ENCODE data around the gene TMEM8B. TPM values are rescaled to one million over a fixed set of nuclear protein-coding genes. Genes with fewer than 3 reads are reported as not detected.

Gene TMEM8B
- total and polyA plus RNA-seq, 9 of the 15 experiments (the other 6 are each of a cell fraction or from before 2014, with no cell fraction given), result 0.01 to 2.2 (median 1.1) TPM

DNA sequence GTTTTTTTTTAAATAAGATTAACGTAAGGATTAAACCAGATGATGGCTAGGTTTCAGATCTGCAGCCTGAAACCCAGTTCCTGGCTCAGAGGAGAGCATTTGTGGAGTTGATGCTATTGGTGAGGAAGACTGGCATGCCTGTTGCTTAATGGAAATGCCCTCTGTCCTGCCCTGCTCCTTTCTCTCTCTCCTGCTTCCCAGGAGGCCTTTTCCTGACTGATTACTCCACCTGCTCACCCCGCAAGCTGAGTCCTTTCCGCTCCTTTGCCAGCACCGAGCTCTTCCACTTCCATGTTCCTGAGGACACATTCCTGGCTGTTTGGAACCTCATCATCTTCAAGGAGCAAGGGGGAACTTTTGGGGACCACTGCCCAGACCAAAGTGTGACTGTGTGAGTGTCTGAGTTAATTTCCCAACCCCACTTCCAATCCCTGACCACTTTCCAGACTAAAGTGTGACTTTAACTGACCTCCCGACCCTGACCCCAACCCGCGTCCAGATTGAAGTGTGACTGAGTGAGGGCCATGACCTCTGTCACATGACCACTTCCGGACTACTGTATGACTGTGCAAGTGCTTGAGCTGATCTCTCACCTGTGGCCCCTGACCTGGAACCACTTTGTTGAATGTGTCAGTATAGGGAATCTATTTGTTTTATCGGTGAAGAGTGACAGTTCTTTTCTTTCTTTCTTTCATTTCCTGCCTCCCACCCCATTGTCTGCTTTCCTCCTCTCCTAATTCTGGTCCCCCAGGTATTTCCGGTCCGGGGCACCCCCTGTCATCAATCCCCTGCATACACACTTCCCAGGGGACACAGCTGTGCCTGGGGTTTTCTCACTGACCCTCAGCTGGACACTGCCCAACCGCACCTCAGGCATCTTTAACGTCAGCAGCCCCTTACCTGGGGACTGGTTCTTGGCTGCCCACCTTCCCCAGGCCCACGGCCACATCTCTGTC is 5.5 kb downstream of the TMEM8B start (continued):
- TF ChIP-seq, protein P1, sequence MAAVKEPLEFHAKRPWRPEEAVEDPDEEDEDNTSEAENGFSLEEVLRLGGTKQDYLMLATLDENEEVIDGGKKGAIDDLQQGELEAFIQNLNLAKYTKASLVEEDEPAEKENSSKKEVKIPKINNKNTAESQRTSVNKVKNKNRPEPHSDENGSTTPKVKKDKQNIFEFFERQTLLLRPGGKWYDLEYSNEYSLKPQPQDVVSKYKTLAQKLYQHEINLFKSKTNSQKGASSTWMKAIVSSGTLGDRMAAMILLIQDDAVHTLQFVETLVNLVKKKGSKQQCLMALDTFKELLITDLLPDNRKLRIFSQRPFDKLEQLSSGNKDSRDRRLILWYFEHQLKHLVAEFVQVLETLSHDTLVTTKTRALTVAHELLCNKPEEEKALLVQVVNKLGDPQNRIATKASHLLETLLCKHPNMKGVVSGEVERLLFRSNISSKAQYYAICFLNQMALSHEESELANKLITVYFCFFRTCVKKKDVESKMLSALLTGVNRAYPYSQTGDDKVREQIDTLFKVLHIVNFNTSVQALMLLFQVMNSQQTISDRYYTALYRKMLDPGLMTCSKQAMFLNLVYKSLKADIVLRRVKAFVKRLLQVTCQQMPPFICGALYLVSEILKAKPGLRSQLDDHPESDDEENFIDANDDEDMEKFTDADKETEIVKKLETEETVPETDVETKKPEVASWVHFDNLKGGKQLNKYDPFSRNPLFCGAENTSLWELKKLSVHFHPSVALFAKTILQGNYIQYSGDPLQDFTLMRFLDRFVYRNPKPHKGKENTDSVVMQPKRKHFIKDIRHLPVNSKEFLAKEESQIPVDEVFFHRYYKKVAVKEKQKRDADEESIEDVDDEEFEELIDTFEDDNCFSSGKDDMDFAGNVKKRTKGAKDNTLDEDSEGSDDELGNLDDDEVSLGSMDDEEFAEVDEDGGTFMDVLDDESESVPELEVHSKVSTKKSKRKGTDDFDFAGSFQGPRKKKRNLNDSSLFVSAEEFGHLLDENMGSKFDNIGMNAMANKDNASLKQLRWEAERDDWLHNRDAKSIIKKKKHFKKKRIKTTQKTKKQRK (IDR thresholded peaks at IDR 0.05; ENCODE audit: borderline replicate concordance, low read depth, low read length), result no peak
- no peak for TF ChIP-seq TEAD1 (CRISPR knock-in tag; IDR thresholded peaks at IDR 0.05)
- no peak for TF ChIP-seq PURB (CRISPR knock-in tag; IDR thresholded peaks at IDR 0.05; ENCODE audit: low read depth)
- TF ChIP-seq BCL6 (CRISPR knock-in tag; IDR thresholded peaks at IDR 0.05), result no peak
- TF ChIP-seq, protein P2, sequence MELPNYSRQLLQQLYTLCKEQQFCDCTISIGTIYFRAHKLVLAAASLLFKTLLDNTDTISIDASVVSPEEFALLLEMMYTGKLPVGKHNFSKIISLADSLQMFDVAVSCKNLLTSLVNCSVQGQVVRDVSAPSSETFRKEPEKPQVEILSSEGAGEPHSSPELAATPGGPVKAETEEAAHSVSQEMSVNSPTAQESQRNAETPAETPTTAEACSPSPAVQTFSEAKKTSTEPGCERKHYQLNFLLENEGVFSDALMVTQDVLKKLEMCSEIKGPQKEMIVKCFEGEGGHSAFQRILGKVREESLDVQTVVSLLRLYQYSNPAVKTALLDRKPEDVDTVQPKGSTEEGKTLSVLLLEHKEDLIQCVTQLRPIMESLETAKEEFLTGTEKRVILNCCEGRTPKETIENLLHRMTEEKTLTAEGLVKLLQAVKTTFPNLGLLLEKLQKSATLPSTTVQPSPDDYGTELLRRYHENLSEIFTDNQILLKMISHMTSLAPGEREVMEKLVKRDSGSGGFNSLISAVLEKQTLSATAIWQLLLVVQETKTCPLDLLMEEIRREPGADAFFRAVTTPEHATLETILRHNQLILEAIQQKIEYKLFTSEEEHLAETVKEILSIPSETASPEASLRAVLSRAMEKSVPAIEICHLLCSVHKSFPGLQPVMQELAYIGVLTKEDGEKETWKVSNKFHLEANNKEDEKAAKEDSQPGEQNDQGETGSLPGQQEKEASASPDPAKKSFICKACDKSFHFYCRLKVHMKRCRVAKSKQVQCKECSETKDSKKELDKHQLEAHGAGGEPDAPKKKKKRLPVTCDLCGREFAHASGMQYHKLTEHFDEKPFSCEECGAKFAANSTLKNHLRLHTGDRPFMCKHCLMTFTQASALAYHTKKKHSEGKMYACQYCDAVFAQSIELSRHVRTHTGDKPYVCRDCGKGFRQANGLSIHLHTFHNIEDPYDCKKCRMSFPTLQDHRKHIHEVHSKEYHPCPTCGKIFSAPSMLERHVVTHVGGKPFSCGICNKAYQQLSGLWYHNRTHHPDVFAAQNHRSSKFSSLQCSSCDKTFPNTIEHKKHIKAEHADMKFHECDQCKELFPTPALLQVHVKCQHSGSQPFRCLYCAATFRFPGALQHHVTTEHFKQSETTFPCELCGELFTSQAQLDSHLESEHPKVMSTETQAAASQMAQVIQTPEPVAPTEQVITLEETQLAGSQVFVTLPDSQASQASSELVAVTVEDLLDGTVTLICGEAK (IDR thresholded peaks at IDR 0.05), result peak; percentile 46; the same call in 1 of the 2 replicates
- TF ChIP-seq, protein P2 (CRISPR knock-in tag; IDR thresholded peaks at IDR 0.05), result no peak
- peak; percentile 96 for TF ChIP-seq NR2C1 (IDR thresholded peaks at IDR 0.05)
- TF ChIP-seq NR2C1 (tag; IDR thresholded peaks at IDR 0.05), result peak; percentile 96
- TF ChIP-seq ESRRA (IDR thresholded peaks at IDR 0.05; ENCODE audit: borderline replicate concordance, low read depth), result peak; percentile 21; the same call in 1 of the 2 replicates
- TF ChIP-seq, protein P3, sequence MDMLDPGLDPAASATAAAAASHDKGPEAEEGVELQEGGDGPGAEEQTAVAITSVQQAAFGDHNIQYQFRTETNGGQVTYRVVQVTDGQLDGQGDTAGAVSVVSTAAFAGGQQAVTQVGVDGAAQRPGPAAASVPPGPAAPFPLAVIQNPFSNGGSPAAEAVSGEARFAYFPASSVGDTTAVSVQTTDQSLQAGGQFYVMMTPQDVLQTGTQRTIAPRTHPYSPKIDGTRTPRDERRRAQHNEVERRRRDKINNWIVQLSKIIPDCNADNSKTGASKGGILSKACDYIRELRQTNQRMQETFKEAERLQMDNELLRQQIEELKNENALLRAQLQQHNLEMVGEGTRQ (CRISPR knock-in tag; IDR thresholded peaks at IDR 0.05), result peak; percentile 55; the same call in 1 of the 2 replicates
- TF ChIP-seq CXXC5 (CRISPR knock-in tag; IDR thresholded peaks at IDR 0.05), result 0 out of 2 replicates have a peak, but pooled peaks have one; percentile 16
